GM21529 (cell line): ENCODE data around the gene SH3RF1.
"Not testable (repeated sequence)": the region's sequence is repeated elsewhere in the genome, so short reads cannot be mapped to it uniquely, and the experiment has no call there.

ENCODE experiments used
- ATAC-seq: cut with Tn5 transposase; IDR thresholded peaks from one replicate; pipeline ENCODE4 v1.9.1; 2021; ENCODE audit not compliant: unreplicated experiment

SH3RF1 gene

GRCh38 chr4:169270810-169271691 lies at the start of gene SH3RF1:
SH3RF1 (minus strand) TSS chr4:169270956; CDS start chr4:169269212, 1,744 bp downstream.
- peak; percentile 57 for ATAC-seq

DNA sequence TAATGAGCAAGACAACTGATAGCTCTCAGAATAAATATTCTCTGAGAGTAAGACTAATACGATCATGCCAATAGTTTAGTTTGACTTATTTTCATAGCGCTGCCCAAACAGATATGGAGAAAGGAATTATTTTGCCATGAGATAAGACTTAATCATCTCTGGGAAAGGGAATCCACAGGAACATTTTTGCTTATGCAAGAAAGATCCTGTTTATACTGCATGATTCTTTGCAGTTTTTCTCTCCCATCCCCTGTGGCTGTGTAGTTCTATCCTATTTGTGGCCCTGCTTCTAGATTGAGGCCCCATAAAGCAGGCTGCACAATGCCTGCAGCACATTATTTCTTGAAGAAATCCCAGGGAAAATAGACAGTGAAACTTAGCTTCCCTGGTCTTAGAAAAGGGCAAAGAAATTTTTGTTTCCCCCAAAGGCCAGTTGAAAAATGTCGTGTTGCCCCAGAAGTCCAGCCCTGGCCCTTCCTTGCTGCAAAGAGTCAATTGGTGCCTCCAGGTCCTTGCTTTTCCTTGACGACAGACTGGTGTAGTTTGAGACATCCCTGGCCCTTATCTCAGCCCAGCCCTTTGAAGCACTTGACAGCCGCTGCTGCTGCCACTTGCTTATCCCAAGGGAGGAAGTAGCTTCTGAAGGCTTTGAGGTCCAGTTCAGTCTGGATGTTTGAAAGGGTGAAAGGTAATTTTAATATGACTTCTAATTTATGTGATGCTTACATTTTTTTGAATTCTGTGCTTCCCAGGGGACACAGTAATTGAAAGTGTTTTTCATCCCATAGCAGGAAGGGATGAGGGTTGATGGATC lies 45.0 kb upstream of the SH3RF1 start:
- no peak for ATAC-seq

- no peak for ATAC-seq
Measured at GRCh38 chr4:169314906-169315305, 44.1 kb upstream of the SH3RF1 start.

- ATAC-seq, result no peak
Measured at GRCh38 chr4:169313732-169314131, 43.0 kb upstream of the SH3RF1 start.

DNA sequence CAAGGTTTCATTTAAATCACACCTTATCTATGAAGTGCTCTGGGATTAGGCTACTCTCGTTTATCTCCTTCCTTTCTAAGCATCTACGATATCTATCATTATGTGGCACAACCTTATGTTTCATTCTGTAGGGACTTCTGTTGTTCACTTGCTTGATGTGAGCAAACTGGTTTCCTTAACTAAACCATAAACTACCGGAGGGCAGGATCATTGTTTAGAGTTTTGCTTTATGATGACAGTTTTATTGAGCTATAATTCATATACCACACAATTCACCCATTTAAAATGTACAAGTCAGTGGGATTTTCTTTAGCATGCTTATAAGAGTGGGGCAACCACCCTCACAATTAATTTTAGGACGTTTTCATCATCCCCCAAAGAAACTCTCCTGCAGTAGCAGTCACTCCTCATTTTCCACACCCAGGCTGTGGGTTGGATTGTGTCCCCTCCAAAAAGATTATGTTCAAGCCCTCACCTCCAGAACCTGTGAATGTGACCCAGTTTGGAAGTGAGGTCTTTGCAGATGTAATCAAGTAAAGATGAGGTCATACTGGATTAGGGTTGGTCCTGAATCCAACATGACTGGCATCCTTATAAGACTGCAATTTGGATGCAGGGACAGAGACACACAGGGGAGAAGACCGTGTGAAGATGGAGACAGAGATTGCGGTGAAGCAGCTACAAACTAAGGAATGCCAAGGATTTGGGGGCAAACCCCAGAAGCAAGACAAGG lies 42.1 kb upstream of the SH3RF1 start:
- ATAC-seq, result no peak

DNA sequence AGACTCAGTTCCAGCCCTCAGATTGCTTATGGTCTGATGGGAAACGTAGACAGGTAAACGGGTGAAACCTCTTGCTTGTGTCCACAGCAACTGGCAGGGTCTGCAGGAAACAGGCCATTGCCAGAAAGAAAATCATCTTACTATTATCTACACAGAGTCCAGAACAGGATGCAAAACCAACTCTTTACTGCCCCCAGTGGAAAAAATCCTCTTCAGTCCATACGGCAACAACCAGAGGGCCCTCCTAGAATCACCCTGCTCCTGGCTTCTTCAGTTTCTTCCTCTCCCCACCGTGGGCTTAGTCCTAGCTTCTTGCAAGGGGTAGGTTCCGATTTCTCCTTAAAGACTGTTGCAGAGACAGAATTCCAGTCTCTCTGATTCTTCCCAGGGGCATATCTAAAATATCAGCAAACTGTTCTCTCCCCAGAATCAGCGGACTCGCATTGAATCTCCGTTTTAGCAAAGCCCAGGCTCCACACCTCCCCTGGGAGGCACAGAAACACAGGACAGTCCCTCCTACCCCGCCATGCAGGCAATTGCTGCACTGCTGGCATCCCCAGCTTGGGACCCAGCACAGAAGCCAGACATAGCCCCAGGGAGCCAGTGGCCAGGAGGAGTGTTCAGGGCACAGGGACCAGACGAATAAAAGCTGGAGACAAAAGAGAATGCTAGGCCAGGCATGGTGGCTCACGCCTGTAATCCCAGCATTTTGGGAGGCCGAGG lies 41.0 kb upstream of the SH3RF1 start:
- ATAC-seq, result peak; percentile 92

DNA sequence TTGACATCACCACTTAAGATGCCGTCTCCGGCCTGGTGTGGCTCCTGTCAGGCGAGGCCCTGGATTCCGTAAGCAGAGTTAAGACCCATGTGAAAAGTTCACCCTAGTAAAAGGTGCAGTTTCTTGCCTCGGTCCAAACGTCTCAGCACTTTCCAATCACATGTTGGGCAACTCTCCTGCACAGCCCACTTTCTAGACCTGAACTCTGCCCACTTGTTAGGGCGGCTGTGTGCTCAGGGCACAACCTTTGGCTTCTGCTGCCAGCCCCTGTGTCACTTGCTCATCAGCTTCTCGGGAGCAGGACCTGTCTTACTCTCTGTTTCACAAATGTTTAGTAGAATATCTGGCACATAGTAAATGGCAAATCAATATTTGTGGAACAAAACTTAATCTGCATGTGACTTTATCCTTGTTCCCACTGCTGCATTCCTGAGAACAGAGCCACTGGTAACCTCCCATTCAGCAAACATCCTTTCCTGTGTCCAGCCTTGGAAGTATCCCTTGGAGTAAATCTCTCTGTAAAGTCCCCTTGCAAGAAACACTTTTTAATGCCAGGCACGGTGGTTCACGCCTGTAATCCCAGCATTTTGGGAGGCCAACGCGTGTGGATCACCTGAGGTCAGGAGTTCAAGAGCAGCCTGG lies 38.7 kb upstream of the SH3RF1 start:
- ATAC-seq, result no peak

GRCh38 chr4:169307576-169307975 lies 36.8 kb upstream of the SH3RF1 start:
- ATAC-seq, result no peak

DNA sequence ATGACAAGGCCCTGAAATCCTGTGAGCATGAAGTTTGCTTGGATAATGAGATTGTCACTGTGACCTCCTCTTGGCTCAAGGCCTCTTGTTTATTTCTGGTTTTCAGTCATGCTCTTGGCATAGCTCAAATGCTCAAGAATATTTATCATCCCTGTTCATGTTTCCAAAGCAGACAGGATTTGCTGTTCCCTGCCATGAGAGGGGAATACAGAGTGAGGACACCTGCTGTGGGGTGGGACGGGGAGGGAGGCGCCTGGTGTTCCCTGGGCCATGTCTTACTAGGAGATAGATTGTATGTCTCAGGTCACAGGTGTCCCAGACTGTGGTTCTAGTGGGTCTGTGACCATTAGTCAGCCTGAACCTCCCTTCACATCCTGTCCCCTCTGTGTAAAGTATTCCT lies 34.9 kb upstream of the SH3RF1 start:
- no peak for ATAC-seq

DNA sequence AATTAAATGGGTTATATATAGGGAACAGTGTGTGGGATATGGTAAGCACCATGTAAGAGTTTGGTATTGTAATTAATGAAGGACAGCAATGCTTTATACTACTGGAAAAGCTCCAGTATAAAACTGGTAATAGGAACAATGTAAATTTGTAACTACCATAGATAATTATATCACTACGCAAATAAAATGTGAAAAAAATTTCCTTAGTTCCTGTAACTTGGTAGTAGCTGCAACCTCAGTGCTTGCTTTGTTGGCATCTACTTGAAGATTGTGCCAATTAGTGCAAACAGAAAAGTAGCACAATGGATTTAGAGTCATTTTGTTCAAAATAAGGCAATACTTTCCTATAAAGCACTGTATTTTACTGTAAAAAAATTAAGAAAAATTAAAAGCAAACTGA lies 34.4 kb upstream of the SH3RF1 start:
- no peak for ATAC-seq

DNA sequence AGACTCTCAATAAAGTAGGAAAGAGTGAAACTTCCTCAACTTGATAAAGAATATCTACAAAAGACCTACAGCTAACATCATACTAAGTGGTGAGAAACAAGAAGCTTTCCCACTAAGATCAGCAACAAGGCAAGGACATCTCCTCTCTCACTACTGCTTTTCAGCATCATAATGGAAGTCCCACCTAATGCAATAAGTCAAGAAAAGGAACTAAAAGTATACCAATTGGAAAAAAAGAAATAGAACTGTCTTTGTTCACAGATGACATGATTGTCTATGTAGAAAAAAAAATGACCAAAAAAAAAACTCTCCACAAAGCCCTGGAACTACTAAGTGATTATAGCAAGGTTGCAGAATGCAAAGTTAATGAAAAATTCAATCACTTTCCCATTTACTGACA lies 25.1 kb upstream of the SH3RF1 start:
- peak; percentile 41 for ATAC-seq

- peak; percentile 84 for ATAC-seq
Measured at GRCh38 chr4:169293343-169294176, 22.8 kb upstream of the SH3RF1 start.

DNA sequence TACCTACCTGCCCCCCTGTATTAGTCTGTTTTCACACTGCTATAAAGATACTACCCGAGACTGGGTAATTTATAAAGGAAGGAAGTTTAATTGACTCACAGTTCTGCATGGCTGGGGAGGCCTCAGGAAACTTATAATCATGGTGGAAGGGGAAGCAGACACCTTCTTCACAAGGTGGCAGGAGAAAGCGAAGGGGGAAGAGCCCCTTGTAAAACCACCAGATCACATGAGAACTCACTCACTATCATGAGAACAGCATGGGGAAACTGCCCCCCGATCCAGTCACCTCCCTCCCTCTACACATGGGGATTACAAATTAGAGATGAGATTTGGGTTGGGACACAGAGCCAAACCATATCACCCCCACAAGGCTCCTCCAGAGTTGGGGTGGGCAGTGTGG lies 17.2 kb upstream of the SH3RF1 start:
- not testable (repeated sequence) for ATAC-seq

GRCh38 chr4:169286562-169287301 lies 16.0 kb upstream of the SH3RF1 start:
- peak; percentile 46 for ATAC-seq

DNA sequence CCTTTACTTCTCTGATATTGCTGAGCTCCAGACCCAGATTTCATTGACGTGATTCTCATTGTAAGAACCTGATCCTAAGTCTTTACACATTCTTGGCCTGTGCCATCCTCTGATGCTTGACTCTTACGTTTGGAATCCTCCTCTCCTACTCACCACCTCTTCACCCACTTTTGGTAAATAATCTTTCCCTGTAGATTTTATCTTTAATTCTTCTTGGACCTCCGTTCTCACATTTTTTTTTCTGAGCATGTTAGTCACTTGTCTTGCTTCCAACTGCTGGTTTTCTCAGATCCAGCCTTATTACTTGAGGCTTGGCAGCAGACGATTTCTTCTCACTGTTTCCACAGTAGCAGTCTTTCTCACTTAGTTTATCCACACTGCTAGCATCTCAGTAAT lies 12.4 kb upstream of the SH3RF1 start:
- ATAC-seq, result no peak

DNA sequence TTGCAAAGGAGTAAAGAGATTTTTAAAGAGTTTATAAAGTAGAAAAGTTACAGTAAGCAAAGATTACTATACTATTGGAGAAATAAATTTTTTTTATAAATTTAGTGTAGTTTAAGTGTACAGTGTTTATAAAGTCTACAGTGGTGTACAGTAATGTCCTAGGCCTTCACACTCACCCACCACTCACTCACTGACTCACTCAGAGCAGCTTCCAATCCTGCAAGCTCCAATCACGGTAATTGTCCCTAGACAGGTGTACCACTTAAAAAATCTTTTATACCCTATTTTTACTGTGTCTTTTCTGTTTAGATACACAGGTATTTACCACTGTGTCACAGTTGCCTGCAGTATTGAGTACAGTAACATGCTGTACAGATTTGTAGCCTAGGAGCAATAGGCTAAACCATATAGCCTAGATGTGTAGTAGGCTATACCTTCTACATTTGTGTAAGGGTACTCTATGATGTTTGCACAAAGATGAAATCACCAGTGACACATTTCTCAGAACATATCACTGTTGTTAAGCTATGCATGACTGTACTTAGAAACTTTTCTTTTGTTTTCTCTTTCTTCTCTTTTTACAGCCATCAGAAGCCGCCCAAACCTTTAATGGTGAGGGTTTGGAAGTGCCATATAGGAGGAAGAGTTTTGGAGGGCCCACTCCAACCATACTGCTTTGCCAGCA lies 11.8 kb upstream of the SH3RF1 start:
- ATAC-seq, result no peak

DNA sequence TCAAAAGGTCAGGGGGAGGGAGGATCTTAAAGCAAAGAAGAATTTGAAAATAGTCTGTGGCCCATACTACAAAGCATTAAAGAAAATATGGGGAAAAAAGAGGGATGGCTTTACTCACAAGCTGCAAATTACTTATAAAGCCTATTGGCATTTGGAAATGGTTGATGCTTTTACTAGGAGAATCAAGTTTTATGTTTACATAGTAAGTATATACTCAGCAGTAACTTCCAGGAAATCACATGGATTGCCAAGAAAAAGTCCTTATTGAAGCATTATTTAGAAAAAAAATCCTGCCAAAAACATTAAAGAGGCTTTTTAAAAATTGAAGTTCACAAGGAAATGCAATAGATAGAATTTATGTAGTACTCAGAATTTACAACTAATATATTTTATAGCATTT lies 8.4 kb upstream of the SH3RF1 start:
- no peak for ATAC-seq

DNA sequence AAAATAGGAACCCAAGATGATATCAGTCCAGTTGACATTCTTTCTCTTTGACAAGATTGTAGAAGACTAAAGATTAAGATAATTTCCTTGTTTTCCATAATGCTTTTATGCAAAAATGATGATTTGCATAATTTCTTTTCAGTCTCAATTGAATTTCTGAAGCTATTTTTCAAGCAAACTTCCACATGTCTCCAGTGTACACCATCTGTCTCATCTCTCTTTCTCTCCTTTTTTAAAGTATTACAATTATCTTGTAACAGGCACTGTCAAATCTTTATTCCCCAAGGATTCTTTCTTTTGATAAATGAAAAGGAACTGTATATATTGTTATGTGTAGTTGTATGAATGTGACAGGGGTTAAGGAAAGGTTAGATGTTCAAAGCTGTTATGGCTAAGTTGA lies 7.9 kb upstream of the SH3RF1 start:
- ATAC-seq, result no peak
